Motor neuron (in vitro differentiated cells): Measurements from ENCODE around the gene SLC27A3. TPM values are rescaled to one million over a fixed set of nuclear protein-coding genes. Genes with fewer than 3 reads are reported as not detected.

Source experiments
- ATAC-seq, 8 experiments: fragments of 200-7000 bp; cut with Tn5 transposase; replicated peaks in 6 of 8; 2 replicates each; pipeline ENCODE4 v1.8.0; 2021; ENCODE audit warnings: mild to moderate bottlenecking in 8 of 8, moderate library complexity in 8 of 8
- H3K27ac ChIP-seq, 2 donors: fragments of 250-450 bp; sonication (Bioruptor Pico); 2 replicates each; pipeline ENCODE4 v1.9.0; 2021; ENCODE audit warnings: antibody characterized with exemption in 2 of 2, mild to moderate bottlenecking in 2 of 2, moderate library complexity in 1 of 2
- H3K4me1 ChIP-seq, 2 donors: fragments of 250-450 bp; sonication (Bioruptor Pico); replicated peaks in 1 of 2; 2 replicates each; pipeline ENCODE4 v1.6.1; 2021; ENCODE audit warnings: antibody characterized with exemption in 2 of 2, mild to moderate bottlenecking in 2 of 2, moderate library complexity in 1 of 2
- H3K4me3 ChIP-seq, 5 donors: fragments of 250-450 bp; sonication (Bioruptor Pico); 2 replicates each; pipeline ENCODE4 v1.9.0; 2021; ENCODE audit warnings: antibody characterized with exemption in 5 of 5, mild to moderate bottlenecking in 5 of 5, moderate library complexity in 4 of 5
- WGBS, 10 experiments: fragments of 450-650 bp; shearing (Covaris generic); methylation state at CpG; one replicate each; pipeline ENCODE4 v1.0.0; 2022; 5-methylcytosine and 5-hydroxymethylcytosine counted together
- in situ Hi-C, 9 experiments: fragments of 400-800 bp; cut with MboI; loops; one replicate each; pipeline ENCODE4 v1.15.0; 2021; ENCODE audit warnings: low sequenced_read_pairs in 9 of 9, low pct_unique_long_range_greater_than_20kb in 2 of 9; ENCODE audit not compliant: unreplicated experiment in 9 of 9
- total RNA-seq, 8 experiments: library from RNA; unstranded; fragments of 300-600 nt; gene quantifications; 2 replicates each; pipeline versions ENCODE4 v1.2.3 to v1.2.4, GENCODE V29; 2022

Gene SLC27A3
- total RNA-seq, 8 experiments from 2014 or later = 5.0 to 49.7 (median 15.3) TPM

- no peak overlapping the region for H3K4me3 ChIP-seq
- H3K4me1 ChIP-seq = no peaks in the 10 kb centered on the region
- 43 to 100% (median 94%) methylated on average over 1 to 2 of the region's 2 CpGs; no CpG with 5 or more reads in 2 of the 10 experiments for WGBS, 10 experiments
- ATAC-seq = no peak
- in situ Hi-C loops = loop anchor here in 2 of 9 experiments (25.0 kb wide), 1 partner anchor 118 kb away; the partner anchor contains the start of gene DENND4B (in 2 of the 2)
- H3K27ac ChIP-seq = no peak overlapping the region
These were observed 43.7 kb downstream of the SLC27A3 start for GRCh38 chr1:153818876-153819275.

GRCh38 chr1:153827168-153827964 lies 52.2 kb downstream of the SLC27A3 start:
- Histone ChIP-seq H3K27ac (no peak overlapping the region), H3K4me1 (peaks cover 0 to 10% of the 10 kb centered on the region in 2 donors), H3K4me3 (no peak overlapping the region)
- 37 to 94% (median 85%) methylated on average over 2 to 5 of the region's 6 CpGs; no CpG with 5 or more reads in 1 of the 10 experiments for WGBS, 10 experiments
- no peak for ATAC-seq
- in situ Hi-C loops = no loop called here

Other genes starting within 250 kb of the SLC27A3 start
- gene S100A6, start 239.4 kb upstream of the SLC27A3 start, total RNA-seq = 1,000 to 10,000 TPM in 1 of 8 experiments, 100 to 1,000 TPM in 2, 1 to 10 TPM in 4, under 1 TPM in 1; 0.49 to 2,482 (median 5.7) TPM
- gene S100A5, start 234.5 kb upstream of the SLC27A3 start, total RNA-seq = not detected
- gene S100A4, start 229.6 kb upstream of the SLC27A3 start, total RNA-seq = 1,000 to 10,000 TPM in 1 of 8 experiments, 10 to 100 TPM in 1, 1 to 10 TPM in 5, under 1 TPM in 1; 0.93 to 1,152 (median 3.7) TPM
- gene S100A3, start 226.1 kb upstream of the SLC27A3 start, total RNA-seq = 1 to 10 TPM in 2 of 8 experiments, under 1 TPM in 3, not detected in 3; 0.36 to 4.1 (median 1.00) TPM
- gene S100A2, start 209.6 kb upstream of the SLC27A3 start, total RNA-seq = 1 to 10 TPM in 4 of 8 experiments, under 1 TPM in 2, not detected in 2; 0.23 to 4.5 (median 1.5) TPM
- 100 to 1,000 TPM in 1 of 8 experiments, 10 to 100 TPM in 1, 1 to 10 TPM in 6; 2.0 to 108 (median 7.0) TPM for gene S100A16, start 162.3 kb upstream of the SLC27A3 start, total RNA-seq
- gene S100A14, start 159.1 kb upstream of the SLC27A3 start, total RNA-seq = under 1 TPM in 5 of 8 experiments, not detected in 3; 0.11 to 0.66 (median 0.59) TPM
- gene S100A13, start 147.9 kb upstream of the SLC27A3 start, total RNA-seq = 100 to 1,000 TPM in 2 of 8 experiments, 10 to 100 TPM in 6; 44.1 to 224 (median 59.6) TPM
- gene S100A1, start 147.0 kb upstream of the SLC27A3 start, total RNA-seq = 1 to 10 TPM in 5 of 8 experiments, under 1 TPM in 3; 0.38 to 3.7 (median 1.5) TPM
- gene CHTOP, start 141.3 kb upstream of the SLC27A3 start, total RNA-seq = 100 to 1,000 TPM in 4 of 8 experiments, 10 to 100 TPM in 4; 29.9 to 136 (median 99.2) TPM
- gene SNAPIN, start 116.7 kb upstream of the SLC27A3 start, total RNA-seq = 10 to 100 TPM; 36.1 to 93.5 (median 53.3) TPM
- gene ILF2, start 104.4 kb upstream of the SLC27A3 start, total RNA-seq = 100 to 1,000 TPM; 116 to 542 (median 228) TPM
- under 1 TPM in 7 of 8 experiments, not detected in 1; 0.27 to 0.85 (median 0.64) TPM for gene NPR1, start 96.7 kb upstream of the SLC27A3 start, total RNA-seq
- 10 to 100 TPM; 33.0 to 70.4 (median 44.9) TPM for gene INTS3, start 47.4 kb upstream of the SLC27A3 start, total RNA-seq
- 10 to 100 TPM in 7 of 8 experiments, 1 to 10 TPM in 1; 6.6 to 36.5 (median 23.7) TPM for gene GATAD2B, start 147.6 kb downstream of the SLC27A3 start, total RNA-seq
- 10 to 100 TPM; 11.5 to 46.0 (median 29.8) TPM for gene DENND4B, start 171.3 kb downstream of the SLC27A3 start, total RNA-seq
- 10 to 100 TPM in 7 of 8 experiments, 1 to 10 TPM in 1; 7.1 to 15.3 (median 13.0) TPM for gene CRTC2, start 183.2 kb downstream of the SLC27A3 start, total RNA-seq
- 100 to 1,000 TPM in 1 of 8 experiments, 10 to 100 TPM in 7; 36.6 to 117 (median 57.0) TPM for gene SLC39A1, start 188.1 kb downstream of the SLC27A3 start, total RNA-seq
- 10 to 100 TPM in 6 of 8 experiments, 1 to 10 TPM in 2; 7.1 to 30.0 (median 19.5) TPM for gene CREB3L4, start 192.5 kb downstream of the SLC27A3 start, total RNA-seq
- gene JTB, start 202.3 kb downstream of the SLC27A3 start, total RNA-seq = 100 to 1,000 TPM in 6 of 8 experiments, 10 to 100 TPM in 2; 78.1 to 140 (median 109) TPM
- gene RAB13, start 210.9 kb downstream of the SLC27A3 start, total RNA-seq = 100 to 1,000 TPM in 2 of 8 experiments, 10 to 100 TPM in 6; 27.3 to 276 (median 64.2) TPM
- over 10,000 TPM in 4 of 8 experiments, 1,000 to 10,000 TPM in 4; 2,543 to 20,464 (median 10,879) TPM for gene RPS27, start 215.4 kb downstream of the SLC27A3 start, total RNA-seq